Measurements from ENCODE around the gene IDI1.
"Not testable (repeated sequence)": the region's sequence is repeated elsewhere in the genome, so short reads cannot be mapped to it uniquely, and the experiment has no call there.

IDI1 gene

GRCh38 chr10:1048732-1049424 is at the start of gene IDI1:
Gene IDI1, minus strand, starts transcription at chr10:1049119. Its CDS starts 116 bp downstream, at chr10:1049003.
- peak; percentile 98 for DNase-seq (ENCODE audit: low spot score)

GRCh38 chr10:1097436-1097835 is 48.5 kb upstream of the IDI1 start:
- DNase-seq (ENCODE audit: low spot score) = no peak

- DNase-seq (ENCODE audit: low spot score) = no peak
Measured at GRCh38 chr10:1096287-1096889, 47.5 kb upstream of the IDI1 start.

- no peak for DNase-seq (ENCODE audit: low spot score)
Measured at GRCh38 chr10:1095498-1095897, 46.6 kb upstream of the IDI1 start.

- DNase-seq (ENCODE audit: low spot score) = no peak
Measured at GRCh38 chr10:1094112-1095057, 45.5 kb upstream of the IDI1 start.

- no peak for DNase-seq (ENCODE audit: low spot score)
Measured at GRCh38 chr10:1093696-1094095, 44.8 kb upstream of the IDI1 start.

- no peak for DNase-seq (ENCODE audit: low spot score)
Measured at GRCh38 chr10:1090696-1091095, 41.8 kb upstream of the IDI1 start.

- no peak for DNase-seq (ENCODE audit: low spot score)
Measured at GRCh38 chr10:1089017-1089689, 40.2 kb upstream of the IDI1 start.

- no peak for DNase-seq (ENCODE audit: low spot score)
Measured at GRCh38 chr10:1086787-1087186, 37.9 kb upstream of the IDI1 start.

- no peak for DNase-seq (ENCODE audit: low spot score)
Measured at GRCh38 chr10:1085258-1085657, 36.3 kb upstream of the IDI1 start.

GRCh38 chr10:1084011-1084950 is 35.4 kb upstream of the IDI1 start:
- no peak for DNase-seq (ENCODE audit: low spot score)

- DNase-seq (ENCODE audit: low spot score) = no peak
Measured at GRCh38 chr10:1083581-1083980, 34.7 kb upstream of the IDI1 start.

GRCh38 chr10:1078668-1079067 is 29.7 kb upstream of the IDI1 start:
- DNase-seq (ENCODE audit: low spot score) = no peak

GRCh38 chr10:1074748-1075308 is 25.9 kb upstream of the IDI1 start:
- no peak for DNase-seq (ENCODE audit: low spot score)

- DNase-seq (ENCODE audit: low spot score) = no peak
Measured at GRCh38 chr10:1074052-1074747, 25.3 kb upstream of the IDI1 start.

- DNase-seq (ENCODE audit: low spot score) = no peak
Measured at GRCh38 chr10:1070919-1071318, 22.0 kb upstream of the IDI1 start.

- DNase-seq (ENCODE audit: low spot score) = no peak
Measured at GRCh38 chr10:1068380-1069361, 19.8 kb upstream of the IDI1 start.

GRCh38 chr10:1066734-1067133 is 17.8 kb upstream of the IDI1 start:
- DNase-seq (ENCODE audit: low spot score) = not testable (repeated sequence)

- DNase-seq (ENCODE audit: low spot score) = no peak
Measured at GRCh38 chr10:1064964-1065247, 16.0 kb upstream of the IDI1 start.

Measured in putamen (tissue), 1 donor.